Subcutaneous adipose tissue (tissue), 4 donors: ENCODE measurements around the gene WIPI1. TPM values are rescaled to one million over a fixed set of nuclear protein-coding genes. Genes with fewer than 3 reads are reported as not detected.

Source experiments
- total RNA-seq, 4 donors: library from RNA; depleted of rRNA; stranded (reverse); fragments of >200 nt; gene quantifications; one replicate each; pipeline ENCODE4 v1.1.0, GENCODE V29; 2016
- TF ChIP-seq, protein P1 (sequence below): fragments of 450-650 bp; IDR thresholded peaks from one replicate; pipeline ENCODE4 v1.5.1; 2016; ENCODE audit warnings: low read depth, mild to moderate bottlenecking, control low read depth, antibody characterized with exemption, moderate library complexity

Gene WIPI1
- total RNA-seq, 4 donors from 2014 or later: 59.5 to 83.0 (median 71.2) TPM

- TF ChIP-seq, protein P1, sequence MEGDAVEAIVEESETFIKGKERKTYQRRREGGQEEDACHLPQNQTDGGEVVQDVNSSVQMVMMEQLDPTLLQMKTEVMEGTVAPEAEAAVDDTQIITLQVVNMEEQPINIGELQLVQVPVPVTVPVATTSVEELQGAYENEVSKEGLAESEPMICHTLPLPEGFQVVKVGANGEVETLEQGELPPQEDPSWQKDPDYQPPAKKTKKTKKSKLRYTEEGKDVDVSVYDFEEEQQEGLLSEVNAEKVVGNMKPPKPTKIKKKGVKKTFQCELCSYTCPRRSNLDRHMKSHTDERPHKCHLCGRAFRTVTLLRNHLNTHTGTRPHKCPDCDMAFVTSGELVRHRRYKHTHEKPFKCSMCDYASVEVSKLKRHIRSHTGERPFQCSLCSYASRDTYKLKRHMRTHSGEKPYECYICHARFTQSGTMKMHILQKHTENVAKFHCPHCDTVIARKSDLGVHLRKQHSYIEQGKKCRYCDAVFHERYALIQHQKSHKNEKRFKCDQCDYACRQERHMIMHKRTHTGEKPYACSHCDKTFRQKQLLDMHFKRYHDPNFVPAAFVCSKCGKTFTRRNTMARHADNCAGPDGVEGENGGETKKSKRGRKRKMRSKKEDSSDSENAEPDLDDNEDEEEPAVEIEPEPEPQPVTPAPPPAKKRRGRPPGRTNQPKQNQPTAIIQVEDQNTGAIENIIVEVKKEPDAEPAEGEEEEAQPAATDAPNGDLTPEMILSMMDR: no peak
Measured at GRCh38 chr17:68421486-68421885, 35.8 kb downstream of the WIPI1 start.

DNA sequence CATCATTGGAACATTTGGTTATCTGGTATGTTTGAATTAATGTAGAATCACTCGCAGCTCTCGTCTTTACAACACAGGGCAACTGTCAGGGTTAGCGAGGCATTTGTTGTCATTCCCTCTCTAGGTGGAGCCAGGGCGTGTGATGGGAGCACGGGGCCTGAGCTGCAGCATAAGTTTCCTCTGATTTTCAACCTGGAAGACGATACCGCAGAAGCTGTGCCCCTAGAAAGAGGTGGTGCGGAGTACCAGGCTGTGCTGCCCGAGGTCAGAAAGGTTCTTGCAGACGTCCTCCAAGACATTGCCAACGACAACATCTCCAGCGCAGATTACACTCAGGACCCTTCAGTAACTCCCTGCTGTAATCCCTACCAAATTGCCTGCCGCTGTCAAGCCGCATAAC, 37.2 kb downstream of the WIPI1 start:
- TF ChIP-seq, protein P1: no peak

- TF ChIP-seq, protein P1: no peak
Measured at GRCh38 chr17:68418876-68419275, 38.4 kb downstream of the WIPI1 start.

DNA sequence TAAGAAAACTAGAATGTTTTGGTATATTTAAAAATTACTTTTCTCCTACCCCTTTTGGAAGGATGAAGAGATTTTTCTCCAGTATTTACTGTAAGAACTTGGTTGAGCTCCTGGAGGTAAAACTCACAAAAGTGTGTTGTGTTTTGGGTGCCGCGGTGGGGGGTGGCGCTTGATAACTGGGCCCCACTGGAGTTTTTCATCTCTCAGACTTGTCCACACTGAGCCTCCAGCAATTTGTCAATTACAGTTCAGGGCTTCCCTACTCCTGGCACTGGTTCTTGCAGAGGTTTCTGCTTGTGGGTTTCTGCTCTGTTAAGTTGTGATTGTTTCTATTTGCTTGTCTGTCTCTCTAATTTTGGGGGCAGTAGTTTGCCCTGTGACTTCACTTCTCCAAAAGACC, 40.0 kb downstream of the WIPI1 start:
- TF ChIP-seq, protein P1: no peak

DNA sequence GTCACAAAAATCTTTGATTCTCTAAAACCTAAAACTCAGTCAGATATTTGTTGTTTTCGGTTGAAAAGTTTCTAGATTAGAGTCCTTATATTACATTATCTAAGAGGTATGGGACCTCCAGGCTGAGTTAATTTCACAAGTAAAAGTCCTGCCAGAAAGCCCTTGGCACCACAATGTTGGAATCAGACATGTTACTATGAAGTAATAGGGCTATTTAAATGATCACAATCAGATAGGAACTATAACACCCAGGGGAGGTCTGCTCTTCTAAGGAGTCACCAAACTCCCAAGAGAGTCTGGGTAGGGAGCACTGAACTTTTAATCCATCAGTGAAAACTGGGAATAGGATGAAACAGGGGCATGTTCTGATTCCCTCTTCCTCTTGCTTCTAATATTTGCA, 54.2 kb downstream of the WIPI1 start:
- TF ChIP-seq, protein P1: no peak

DNA sequence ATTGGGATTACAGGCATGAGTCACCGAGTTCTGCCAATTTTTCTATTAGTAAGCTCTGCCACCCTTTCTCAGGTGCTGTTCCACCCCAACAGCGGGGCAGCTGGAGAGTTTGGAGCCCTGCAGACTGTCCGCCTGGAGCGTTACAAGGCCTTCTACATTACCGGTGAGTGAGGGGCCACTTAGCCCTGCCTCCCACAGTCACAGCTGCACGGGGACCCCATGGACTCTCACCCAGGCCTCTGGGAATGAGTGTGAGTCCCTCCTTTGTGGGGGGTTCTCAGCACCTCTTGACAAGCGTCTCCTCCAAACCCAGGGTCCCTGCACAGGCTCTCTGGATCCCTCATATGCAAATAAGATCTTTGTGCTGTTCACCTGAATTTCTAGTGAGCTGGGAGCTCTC, 56.0 kb downstream of the WIPI1 start:
- TF ChIP-seq, protein P1: no peak

GRCh38 chr17:68400404-68400735, 56.9 kb downstream of the WIPI1 start:
- TF ChIP-seq, protein P1: no peak
